NCI-H1694 (cell line): Measurements from ENCODE around the gene RPL10A.

Experiments
- DNase-seq: peaks from one replicate; lab custom pipeline; 2025; lab: John Stamatoyannopoulos, UW

RPL10A gene

GRCh38 chr6:35492258-35492973, 24.2 kb downstream of the RPL10A start:
- no peak for DNase-seq

DNA sequence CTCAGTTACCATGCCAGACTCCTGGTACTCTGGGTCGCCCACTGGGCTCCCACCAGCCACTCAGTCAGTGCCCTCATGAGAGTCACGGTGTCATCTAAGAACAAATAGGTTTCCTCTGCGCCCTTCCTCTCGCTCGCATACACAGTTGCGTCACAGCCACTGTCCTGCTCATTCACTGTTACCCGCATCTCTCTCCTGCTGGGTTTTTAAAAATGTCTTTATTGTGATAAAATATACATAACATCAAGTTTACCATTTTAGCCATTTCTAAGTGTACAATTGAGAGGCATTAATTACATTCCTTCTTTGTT, 24.7 kb downstream of the RPL10A start:
- DNase-seq, result no peak

GRCh38 chr6:35493307-35493983, 25.2 kb downstream of the RPL10A start:
- no peak for DNase-seq

DNA sequence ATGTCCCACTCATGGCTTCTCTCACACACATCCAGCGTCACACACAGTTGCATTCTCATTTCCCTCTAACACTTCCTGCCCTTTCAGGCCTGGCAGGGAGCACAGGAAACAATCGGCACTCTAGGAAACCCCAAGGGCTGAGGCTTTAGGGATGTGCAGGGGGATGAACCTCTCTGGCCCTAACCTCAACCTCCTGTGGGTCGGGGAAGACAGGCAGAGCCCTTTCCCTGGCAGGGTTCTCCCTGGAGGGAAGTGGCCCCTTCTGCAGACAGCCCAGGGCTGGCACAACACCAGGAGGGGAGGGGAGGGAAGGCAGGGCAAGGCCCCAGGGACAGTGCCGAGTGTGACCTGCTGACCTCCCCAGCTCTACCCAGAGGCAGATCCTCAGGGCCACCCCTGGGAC, 26.0 kb downstream of the RPL10A start:
- DNase-seq, result no peak

GRCh38 chr6:35495258-35496035, 27.2 kb downstream of the RPL10A start:
- DNase-seq, result no peak

DNA sequence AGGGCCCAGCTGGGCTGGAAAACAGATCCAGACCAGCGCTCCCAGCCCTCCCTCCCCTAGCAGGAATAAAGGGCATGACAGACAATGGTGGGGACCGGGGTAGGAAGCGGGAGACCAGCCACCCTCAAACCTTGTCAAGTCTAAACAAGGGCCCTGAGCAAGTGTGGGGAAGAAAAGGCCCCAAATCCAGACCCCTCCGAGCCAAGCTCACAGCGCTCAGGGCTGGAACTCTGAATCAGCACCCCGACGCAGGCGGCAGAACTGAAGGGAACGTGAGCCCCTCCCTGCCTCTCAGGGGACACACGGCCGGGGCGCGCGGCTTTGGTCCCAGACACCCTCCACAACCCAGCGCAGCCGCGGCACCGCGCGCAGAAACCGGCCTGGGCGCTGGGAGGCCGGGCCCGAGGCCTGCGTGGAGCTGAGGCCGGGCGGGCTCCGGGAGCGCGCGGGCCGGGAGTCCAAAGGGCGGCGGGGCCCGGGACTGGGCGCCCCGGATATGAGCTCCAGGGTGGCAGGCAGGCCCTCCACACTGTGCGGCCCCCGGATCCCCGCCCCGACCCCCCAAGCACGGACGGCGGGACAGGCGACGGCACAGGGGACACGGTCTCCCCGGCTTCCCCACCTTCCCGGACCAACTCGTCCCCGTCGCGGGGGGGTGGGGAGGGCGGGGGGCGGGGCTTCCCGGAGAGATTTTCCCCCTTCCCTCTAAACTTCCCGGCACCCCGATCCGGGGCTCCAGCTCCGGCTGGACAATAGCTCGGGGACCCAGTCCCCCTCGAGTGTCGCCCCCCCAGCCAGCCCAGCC, 28.0 kb downstream of the RPL10A start:
- DNase-seq, result no peak

DNA sequence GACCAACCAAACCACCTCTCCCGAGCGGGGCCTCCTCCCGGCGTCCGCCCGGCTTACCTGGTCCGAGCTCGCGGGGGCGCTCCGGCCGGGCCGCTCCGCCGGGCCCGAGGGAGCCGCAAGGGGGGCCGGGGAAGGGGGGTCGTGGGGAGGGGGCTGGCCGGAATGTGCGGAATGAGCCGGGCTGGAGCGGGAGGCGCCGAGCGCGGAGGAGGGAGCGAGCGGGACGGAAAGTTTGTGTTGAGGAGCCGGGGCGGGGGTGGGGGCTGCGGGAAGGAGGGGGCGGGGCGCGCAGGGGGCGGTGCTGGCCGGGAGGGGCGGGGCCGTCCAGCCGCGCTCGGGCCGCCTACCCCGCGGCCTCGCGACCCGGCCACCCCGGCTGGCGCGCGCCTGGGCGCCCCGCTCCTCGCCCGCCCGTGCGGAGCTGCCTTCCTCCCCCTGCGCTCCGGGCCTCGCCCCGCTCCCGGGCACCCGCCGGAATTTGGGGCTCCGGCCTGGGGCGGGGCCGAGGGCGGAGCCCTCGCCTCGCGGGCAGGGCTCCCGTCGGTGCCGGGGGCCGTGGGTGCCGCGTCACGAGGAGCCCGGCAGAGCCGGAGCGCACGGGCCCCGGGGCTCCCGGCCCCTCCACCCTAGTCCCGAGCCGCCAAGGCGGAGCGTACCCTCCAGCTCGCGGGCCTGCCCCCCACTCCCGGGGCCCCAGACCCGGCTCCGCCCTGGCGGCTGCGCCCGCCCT, 28.8 kb downstream of the RPL10A start, which contains the start of gene TEAD3:
Gene TEAD3, minus strand, starts transcription at position 239 of the 730 bp plus-strand sequence.
- no peak for DNase-seq

DNA sequence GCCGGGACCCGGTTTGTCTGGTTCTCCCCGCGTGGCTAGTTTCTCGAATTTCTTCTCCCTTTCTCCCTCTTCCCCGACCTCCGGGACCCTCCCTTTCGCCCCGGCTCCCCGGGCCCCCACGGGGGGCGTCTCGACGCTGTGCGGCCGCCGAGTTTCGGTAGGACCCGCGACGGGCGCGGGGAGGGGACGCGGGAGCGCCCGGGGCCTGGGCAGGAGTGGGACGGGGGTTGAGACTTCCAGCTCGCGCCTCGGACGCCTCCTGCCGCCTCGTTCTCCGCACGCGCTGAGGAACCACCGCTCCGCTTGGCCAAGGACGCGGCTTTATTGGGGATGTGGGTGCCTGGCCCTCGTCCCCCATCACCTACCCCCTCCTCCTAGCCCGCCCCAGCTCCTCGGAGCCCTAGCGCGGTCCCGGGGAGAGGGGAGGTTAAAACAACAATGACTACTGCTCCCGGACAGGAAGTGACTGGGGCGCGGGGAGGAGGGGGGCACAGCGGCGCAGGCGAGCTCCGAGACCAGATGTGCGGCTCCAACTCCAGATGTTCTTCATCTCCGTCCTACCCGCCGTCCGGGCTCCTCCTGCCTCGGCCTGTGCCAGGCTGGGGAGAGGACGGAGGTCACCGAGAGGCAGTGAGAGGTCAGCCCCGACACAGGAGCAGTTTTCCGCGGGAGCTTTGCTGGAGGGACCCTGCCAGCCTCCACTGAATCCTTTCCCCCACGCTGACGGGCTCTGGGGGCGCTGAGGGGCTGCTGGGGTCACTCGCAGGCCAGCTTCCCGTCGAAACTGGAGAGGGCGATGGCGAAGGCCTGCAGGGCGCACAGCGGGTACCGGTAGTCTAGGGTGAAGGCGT, 29.6 kb downstream of the RPL10A start:
- DNase-seq, result no peak

DNA sequence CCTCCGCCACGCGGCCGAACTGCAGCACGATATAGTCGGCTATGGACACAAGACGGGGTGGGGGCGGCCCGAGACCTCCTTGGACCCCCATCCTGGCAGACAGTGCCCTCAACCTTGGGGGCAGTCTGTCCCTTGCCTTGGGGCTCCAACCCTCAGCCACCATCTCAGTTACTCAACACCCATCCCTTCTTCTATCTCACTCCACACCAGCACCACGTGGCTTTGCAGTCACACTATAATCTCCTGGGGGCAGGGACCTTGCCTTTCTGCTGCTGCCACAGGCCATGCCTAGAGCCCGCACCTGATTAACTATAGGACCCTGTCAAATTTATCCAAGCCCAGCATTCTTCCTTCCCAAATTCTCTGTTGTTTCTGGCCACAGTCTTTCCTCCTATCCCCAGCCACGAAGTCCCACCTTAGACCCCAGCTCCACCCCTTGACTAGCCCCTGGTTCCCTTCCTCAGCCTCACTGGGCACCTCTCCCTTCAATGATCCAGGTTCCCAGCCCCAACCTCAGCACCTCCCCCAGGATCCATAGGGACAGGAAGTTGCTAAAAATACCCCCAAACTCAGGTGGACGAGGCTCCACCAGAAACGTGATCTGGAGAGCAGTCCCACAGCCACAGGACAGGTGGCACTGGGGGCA, 30.3 kb downstream of the RPL10A start:
- DNase-seq, result no peak

DNA sequence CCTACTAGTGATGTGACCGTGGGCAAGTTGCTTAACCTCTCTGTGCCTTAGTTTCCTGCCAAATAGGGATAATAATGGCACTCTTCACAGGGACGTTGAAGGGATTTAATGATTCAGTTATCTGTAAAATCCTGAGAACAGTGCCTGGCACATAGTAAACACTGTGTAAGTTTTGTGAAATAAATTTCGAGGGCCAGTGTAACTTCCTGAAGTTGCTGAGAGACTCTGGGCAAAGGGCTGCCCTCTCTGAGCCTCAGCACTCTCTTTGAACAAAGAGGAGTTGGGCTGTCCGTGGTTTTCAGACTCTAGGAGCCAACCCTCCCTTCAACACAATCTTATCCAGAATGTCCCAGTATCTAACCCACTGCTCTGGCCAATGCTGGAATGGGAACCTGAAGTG, 31.2 kb downstream of the RPL10A start:
- no peak for DNase-seq

DNA sequence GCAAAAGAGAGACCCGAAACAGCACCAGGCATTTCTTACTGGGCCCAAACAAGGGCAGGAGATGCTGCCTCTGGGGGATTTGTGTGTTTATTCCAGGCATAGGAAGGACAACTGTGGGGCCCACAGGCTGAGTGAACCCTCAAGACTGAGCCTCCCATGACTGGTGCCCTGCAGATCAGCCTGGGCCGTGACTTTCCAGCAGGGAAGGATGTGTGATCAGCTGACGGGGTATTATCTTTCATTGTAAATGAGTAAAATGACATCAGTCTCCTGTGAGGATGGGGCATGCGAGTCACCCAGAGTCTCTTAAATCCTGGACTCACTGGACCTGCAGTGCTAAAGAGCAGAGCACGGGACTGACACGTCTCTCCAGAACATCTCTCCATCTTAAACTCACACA, 32.6 kb downstream of the RPL10A start:
- no peak for DNase-seq

DNA sequence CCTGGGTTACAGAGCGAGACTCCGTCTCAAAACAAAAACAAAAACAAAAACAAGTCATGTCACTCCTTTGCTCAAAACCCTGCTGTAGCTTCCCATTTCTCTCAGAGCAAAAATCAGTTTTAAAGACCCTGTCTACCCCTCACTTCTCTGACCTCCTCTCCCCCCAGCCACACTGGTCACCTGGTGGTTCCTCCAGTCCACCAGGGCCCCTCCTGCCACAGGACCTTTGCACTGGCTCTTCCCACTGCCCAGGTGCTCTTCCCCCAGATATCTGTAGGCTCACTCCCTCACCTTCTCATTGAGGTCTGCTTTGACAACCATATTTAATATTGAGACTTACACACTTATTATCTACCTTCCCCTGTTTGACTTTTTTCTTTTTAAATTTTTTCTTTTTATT, 33.6 kb downstream of the RPL10A start:
- no peak for DNase-seq

DNA sequence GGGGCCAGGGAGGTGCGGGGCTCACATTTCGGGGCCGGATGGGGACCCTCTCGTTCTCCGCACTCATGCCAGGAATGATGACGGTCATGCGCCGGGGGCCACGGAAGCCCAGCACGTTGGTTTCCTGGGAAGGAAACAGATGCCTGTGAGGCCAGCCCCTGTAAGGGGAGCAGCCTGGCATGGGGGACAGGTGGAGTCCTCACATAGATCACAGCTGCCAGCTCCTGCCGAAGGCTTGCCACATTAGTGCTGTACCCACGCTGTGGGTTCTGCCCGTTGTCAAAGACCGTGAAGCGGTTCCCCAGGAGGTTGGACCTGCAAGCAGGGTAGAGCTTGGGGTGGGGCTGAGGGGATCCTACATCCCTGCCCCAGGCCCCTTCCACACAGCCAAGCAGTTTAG, 35.3 kb downstream of the RPL10A start:
- DNase-seq, result no peak

GRCh38 chr6:35505999-35506412, 37.8 kb downstream of the RPL10A start:
- DNase-seq, result no peak

DNA sequence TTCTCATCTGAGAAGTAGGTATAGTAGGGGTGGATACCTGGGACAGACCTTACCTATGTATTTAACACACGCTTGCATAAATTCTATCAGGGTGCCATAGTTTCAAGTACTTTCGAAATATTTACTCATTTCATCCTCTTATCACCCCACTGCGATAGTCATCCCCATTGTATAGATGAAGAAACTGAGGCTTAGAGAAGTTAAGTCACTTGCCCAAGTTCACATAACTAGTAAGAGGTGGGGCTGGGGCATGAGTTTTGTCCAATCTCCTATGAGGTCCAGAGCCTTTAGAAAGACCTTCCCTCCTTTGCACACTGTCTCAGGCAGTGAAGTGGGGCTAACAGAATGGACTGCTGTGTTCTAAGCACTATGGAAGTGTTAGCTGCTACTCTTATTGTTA, 38.3 kb downstream of the RPL10A start:
- DNase-seq, result no peak

DNA sequence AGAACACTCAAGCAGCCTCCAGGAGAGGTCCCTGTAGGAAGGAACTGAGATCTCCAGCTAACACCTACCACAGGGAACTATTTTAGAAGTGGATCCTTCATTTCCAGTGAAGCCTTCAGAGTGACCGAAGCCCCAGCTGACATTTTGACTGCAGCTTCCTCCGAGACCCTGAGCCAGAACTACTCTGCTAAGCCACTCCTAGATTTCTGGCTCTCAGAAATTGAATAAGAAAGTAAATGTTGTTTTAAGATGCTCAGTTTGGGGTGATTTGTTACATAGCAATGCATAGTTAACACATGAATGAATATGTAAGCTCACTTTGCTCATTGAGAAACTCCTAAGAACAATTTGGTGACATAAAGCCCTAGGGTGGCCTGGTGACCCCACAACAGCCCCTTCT, 39.0 kb downstream of the RPL10A start:
- no peak for DNase-seq

DNA sequence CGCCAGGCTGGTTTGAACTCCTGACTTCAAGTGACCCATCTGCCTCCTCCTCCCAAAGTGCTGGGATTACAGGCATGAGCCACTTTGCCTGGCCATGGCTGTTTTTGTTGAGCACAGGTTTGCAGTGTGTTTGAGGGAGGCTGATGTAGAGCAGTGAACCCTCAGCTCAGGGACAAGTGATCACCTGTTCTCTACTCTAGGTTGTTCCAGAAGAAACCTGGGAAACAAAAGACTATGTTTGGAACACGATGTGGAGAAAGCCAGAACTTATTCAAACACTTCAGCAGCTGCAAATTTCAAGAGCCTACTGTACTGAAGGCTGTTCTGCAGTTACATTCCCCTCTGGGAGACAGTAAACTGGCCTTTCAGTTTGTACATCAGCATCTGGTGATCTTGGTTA, 39.8 kb downstream of the RPL10A start:
- no peak for DNase-seq

DNA sequence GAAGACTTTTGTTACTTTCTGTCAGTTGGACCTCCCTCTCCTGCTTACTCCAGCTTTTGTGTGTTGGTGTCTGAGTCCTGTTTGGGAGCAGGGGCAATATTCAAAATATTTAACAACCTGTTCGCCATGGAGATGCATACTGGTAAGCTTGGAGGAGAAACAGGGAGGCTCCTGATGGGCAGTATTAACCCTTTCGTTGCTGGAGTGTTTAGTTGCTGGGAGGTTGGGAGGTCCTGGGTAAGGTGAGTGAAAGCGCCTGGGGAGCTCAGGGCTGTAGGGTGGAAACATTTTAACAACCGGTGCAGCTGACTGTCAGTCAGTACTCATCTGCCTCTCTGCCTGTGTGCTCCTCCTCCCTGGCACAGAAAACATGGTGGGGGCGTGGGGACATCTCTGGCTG, 40.3 kb downstream of the RPL10A start:
- DNase-seq, result no peak

- DNase-seq, result no peak
Observed at GRCh38 chr6:35510916-35511561, 42.8 kb downstream of the RPL10A start.

GRCh38 chr6:35511562-35511941, 43.4 kb downstream of the RPL10A start:
- no peak for DNase-seq
